Testis (tissue), 2 donors: ENCODE measurements around the gene EHD4.

ENCODE experiments used
- CTCF ChIP-seq, 3 experiments: fragments of 450-650 bp in 2 of 3; fragments of 200-600 bp in 1 of 3; sonication (generic) in 1 of 3; IDR thresholded peaks; one replicate each; pipeline ENCODE4 v1.5.1; 2016 to 2019; ENCODE audit warnings: antibody characterized with exemption in 3 of 3, mild to moderate bottlenecking in 2 of 3, moderate library complexity in 1 of 3
- POLR2A ChIP-seq: fragments of 450-650 bp; IDR thresholded peaks from one replicate; pipeline ENCODE4 v1.6.1; 2017; ENCODE audit warnings: antibody characterized with exemption, mild to moderate bottlenecking, moderate library complexity

- no peak for TF ChIP-seq CTCF (IDR thresholded peaks at IDR 0.05)
- TF ChIP-seq POLR2A: no peak
Observed at GRCh38 chr15:42018306-42019224, 46.2 kb upstream of the EHD4 start.
